HFFc6 (cell line): ENCODE data around the gene PALLD. TPM values are rescaled to one million over a fixed set of nuclear protein-coding genes. Genes with fewer than 3 reads are reported as not detected.
A peak's percentile ranks its signal among the peaks of the same experiment; 100 is the strongest.
"Not testable (repeated sequence)": the region's sequence is repeated elsewhere in the genome, so short reads cannot be mapped to it uniquely, and the experiment has no call there.

Source experiments
- DNase-seq: peaks from one replicate; pipeline ENCODE4 v3.0.0-alpha.2; 2018
- H3K27ac Mint-ChIP-seq: 2 replicates; pipeline ENCODE4 v1.8.0; 2020; ENCODE audit warnings: mild to moderate bottlenecking, mixed read lengths
- H3K27me3 Mint-ChIP-seq: 2 replicates; pipeline ENCODE4 v1.8.0; 2021; ENCODE audit warnings: mild to moderate bottlenecking, moderate library complexity, mixed read lengths; ENCODE audit not compliant: insufficient read depth
- H3K36me3 Mint-ChIP-seq: 2 replicates; pipeline ENCODE4 v1.8.0; 2021; ENCODE audit warnings: low read depth, mixed read lengths
- H3K4me1 Mint-ChIP-seq: 2 replicates; pipeline ENCODE4 v1.8.0; 2020; ENCODE audit warnings: low read depth, mixed read lengths
- H3K4me3 Mint-ChIP-seq: 2 replicates; pipeline ENCODE4 v1.8.0; 2020; ENCODE audit warnings: mild to moderate bottlenecking, moderate library complexity, mixed read lengths
- H3K9me3 Mint-ChIP-seq: 2 replicates; pipeline ENCODE4 v1.8.0; 2020; ENCODE audit warnings: mild to moderate bottlenecking, mixed read lengths
- total RNA-seq, 6 experiments: library from RNA; stranded (reverse); fragmentation: NEBNext Ultra II Directional; extraction: Animal tissue kit (Norgen Biotek cat#: 25700); gene quantifications; 2 replicates in 1 of 6; 3 replicates in 5 of 6; pipeline ENCODE4 v1.2.3, GENCODE V29; 2021
- TF ChIP-seq, protein P1 (sequence below): fragments of 200-600 bp; sonication (generic); IDR thresholded peaks from 2 replicates; pipeline ENCODE4 v1.5.0; 2021; ENCODE audit warnings: antibody characterized with exemption, mild to moderate bottlenecking

Gene PALLD
- total RNA-seq, 6 experiments from 2014 or later: 72.6 to 163 (median 149) TPM

- DNase-seq: no peak
- H3K27ac Mint-ChIP-seq: no peak overlapping the region; the same call in 1 of the 2 replicates
- H3K27me3 Mint-ChIP-seq: peaks cover under 1% of the 10 kb centered on the region
- H3K9me3 Mint-ChIP-seq: no peaks in the 10 kb centered on the region
- TF ChIP-seq, protein P1, sequence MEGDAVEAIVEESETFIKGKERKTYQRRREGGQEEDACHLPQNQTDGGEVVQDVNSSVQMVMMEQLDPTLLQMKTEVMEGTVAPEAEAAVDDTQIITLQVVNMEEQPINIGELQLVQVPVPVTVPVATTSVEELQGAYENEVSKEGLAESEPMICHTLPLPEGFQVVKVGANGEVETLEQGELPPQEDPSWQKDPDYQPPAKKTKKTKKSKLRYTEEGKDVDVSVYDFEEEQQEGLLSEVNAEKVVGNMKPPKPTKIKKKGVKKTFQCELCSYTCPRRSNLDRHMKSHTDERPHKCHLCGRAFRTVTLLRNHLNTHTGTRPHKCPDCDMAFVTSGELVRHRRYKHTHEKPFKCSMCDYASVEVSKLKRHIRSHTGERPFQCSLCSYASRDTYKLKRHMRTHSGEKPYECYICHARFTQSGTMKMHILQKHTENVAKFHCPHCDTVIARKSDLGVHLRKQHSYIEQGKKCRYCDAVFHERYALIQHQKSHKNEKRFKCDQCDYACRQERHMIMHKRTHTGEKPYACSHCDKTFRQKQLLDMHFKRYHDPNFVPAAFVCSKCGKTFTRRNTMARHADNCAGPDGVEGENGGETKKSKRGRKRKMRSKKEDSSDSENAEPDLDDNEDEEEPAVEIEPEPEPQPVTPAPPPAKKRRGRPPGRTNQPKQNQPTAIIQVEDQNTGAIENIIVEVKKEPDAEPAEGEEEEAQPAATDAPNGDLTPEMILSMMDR: no peak
- peaks cover 6% of the 10 kb centered on the region for H3K36me3 Mint-ChIP-seq
- peaks cover 20% of the 10 kb centered on the region for H3K4me1 Mint-ChIP-seq
- no peak overlapping the region for H3K4me3 Mint-ChIP-seq
These were observed 307.3 kb downstream of the PALLD start for GRCh38 chr4:168804146-168804545.

DNA sequence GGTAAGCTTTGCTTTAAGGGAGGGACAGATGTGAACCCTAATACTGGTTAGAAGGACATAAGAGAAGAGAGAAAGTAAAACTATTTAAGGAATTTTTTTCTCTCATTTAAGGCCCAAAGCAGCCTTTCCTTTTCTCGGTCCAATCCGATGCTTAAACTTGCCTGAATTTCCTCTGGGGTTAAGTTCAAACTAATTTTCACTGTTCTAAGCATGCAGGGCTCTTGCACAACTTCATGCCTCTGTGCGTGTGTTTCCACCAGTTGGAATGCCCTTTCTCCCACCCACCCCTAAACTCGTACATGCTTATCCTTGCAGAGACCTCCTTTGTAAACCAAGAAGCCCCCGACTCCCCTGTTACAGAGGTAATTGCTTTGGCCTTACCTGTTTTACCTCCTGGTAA lies 308.5 kb downstream of the PALLD start:
- TF ChIP-seq, protein P1: no peak
- Mint-ChIP-seq H3K4me3 (no peak overlapping the region), H3K27me3 (peaks cover 2% of the 10 kb centered on the region), H3K27ac (no peak overlapping the region), H3K4me1 (peaks cover 20% of the 10 kb centered on the region), H3K9me3 (no peaks in the 10 kb centered on the region), H3K36me3 (peaks cover 12% of the 10 kb centered on the region)
- no peak for DNase-seq

DNA sequence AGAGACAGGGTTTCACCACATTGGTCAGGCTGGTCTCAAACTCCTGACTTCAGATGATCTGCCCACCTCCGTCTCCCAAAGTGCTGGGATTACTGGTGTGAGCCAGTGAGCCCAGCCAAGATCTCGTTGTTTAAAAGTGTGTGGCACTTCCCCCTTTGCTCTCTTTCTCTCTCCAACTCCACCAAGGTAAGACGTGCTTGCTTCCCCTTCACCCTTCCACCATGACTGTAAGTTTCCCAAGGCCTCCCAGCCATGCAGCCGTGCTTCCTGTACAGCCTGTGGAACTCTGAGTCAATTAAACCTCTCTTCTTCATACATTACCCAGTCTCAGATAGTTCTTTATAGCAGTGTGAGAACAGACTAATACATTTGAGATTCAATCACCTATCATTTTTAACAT lies 309.4 kb downstream of the PALLD start:
- not testable (repeated sequence) for H3K27ac Mint-ChIP-seq

GRCh38 chr4:168811207-168811606 lies 314.4 kb downstream of the PALLD start:
- DNase-seq: no peak
- Mint-ChIP-seq H3K9me3 (no peaks in the 10 kb centered on the region), H3K4me1 (peaks cover 38% of the 10 kb centered on the region), H3K36me3 (peaks cover 5% of the 10 kb centered on the region; the same call in 1 of the 2 replicates), H3K27ac (no peak overlapping the region), H3K27me3 (peaks cover 5% of the 10 kb centered on the region), H3K4me3 (no peak overlapping the region)
- TF ChIP-seq, protein P1: no peak

More for the DNA sequence above, 309.4 kb downstream of the PALLD start:
- DNase-seq, H3K9me3 Mint-ChIP-seq, H3K27me3 Mint-ChIP-seq, H3K4me3 Mint-ChIP-seq: not testable (repeated sequence)
- Mint-ChIP-seq H3K36me3 (peaks cover 12% of the 10 kb centered on the region), H3K4me1 (peaks cover 26% of the 10 kb centered on the region)

DNA sequence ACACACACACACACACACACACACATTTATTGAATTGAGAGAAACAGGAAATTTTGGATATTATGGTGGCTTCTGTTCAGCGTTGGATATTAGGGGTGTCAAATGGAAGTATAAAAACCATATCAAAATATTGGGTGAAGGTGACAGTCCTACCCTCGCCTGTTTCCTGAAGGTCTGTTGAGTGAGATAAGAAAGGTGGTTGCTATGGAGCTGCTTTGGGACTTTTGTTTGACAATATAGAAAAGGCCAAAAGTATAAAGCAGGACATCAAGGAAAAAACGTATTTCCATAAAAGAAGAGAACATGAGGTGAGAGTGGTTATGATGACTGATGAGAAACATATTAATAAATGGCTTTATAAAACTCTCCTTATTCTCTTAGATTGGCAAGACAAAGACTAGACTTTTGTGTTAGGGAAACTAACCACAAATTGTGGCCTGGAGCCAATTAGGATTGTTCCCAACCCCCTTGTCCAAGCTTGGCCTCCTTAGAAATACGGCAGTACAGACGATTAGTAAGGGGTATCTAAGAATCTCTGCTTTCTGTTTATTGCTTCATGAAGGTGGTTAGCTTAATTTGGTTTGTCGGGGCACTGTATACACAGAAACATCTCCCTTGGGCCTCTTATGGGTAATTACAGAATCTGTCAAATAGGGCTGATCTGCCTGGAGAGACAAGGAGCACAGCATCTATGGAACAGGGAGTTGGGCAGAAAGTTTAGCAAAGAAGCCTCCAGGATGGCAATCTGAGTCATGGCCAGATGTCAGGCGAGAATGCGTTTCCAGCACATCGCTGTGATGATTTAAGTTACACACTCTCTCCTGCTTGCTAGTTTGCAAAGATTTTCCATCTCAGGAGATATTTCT lies 315.2 kb downstream of the PALLD start:
- H3K4me3 Mint-ChIP-seq: peak overlapping the region; percentile 48

More for the DNA sequence above, 315.2 kb downstream of the PALLD start:
- peaks cover 5% of the 10 kb centered on the region for H3K27me3 Mint-ChIP-seq
- H3K27ac Mint-ChIP-seq: peak overlapping the region; percentile 16
- DNase-seq: peak; percentile 53
- TF ChIP-seq, protein P1: no peak
- peaks cover 46% of the 10 kb centered on the region for H3K4me1 Mint-ChIP-seq
- H3K9me3 Mint-ChIP-seq: no peaks in the 10 kb centered on the region
- H3K36me3 Mint-ChIP-seq: peaks cover 5% of the 10 kb centered on the region; the same call in 1 of the 2 replicates
